ENCODE data around the gene LLPH. TPM values are rescaled to one million over a fixed set of nuclear protein-coding genes. Genes with fewer than 3 reads are reported as not detected.
A peak's percentile ranks its signal among the peaks of the same experiment; 100 is the strongest.
"Not testable (repeated sequence)": the region's sequence is repeated elsewhere in the genome, so short reads cannot be mapped to it uniquely, and the experiment has no call there.

Gene LLPH
- total RNA-seq = 10 to 100 TPM; 40.3 to 46.4 (median 43.7) TPM

DNA sequence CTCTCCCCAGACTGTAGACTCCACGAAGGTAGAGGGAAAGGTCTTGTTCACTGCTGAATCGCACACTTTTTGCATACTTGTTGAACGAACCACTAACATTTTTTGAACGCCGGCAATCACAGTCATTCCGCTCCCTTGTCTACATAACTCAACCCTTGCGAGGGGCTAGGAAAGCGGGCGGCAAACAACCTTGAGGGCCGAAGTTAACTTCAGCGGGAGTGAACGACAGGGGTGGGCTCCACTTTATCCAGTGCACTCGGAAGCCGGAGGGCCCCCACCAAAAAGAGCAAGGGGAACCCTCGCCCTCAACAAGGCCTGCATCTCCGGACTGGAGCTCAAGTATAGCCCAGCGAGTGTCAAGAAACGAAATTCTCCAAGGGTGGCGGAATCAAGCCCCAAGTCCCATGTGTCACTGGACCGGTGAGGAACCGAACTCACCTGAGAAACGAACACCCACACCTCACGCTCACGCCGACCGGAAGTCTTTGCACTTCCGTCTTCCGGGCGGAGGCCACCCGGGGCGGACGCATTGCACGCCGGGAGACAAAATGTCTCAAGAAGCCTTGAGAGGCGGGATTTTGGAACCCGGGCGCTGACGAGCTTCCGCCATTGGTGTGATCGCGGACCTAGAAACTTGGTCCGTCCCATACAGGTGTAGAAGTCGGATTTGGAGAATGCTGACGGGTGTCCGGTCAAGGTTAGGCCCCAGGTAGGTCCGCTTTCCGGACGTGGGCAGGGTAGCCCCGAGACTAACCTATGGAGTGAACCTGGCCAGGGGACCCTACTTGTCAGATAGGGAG is at the start of gene LLPH:
TSS of gene LLPH (minus strand) at position 484 of the 800 bp plus-strand sequence. CDS start 1,644 bp downstream, outside the sequence.
- ATAC-seq = peak; percentile 96

DNA sequence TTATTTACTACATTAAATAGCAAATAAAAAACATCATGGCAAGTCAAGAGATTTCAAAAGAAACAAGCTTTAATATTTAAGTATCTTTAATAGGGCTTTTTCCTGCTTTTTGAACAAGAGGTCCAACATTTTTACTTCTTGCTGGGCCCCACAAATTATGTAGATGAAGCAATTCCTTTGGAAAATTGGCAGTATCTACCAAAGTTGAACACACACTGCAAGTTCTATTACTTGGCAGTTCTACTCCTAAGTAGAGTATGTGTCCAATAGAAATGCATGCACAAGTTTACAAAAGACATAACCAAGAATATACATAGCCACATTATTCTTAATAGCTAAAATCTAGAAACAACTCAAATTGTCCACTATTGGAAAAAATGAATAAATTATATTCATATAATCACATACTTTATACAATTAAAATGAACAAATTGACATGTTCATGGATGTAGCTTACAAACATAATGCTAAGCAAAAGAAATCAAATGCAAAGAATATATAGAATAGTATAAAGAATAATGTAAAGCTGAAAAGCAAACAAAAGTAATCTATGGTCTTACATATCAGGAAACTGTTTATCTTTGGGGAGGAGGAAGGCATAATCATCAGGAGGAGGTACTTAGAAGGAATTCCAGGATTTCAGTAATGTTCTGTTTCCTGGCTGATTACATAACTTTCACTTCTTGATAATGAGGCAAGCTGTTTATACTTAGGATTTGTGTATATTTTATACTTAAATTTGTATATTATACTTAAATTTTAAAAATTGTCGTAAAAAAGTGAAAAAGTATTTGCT is 45.8 kb upstream of the LLPH start:
- no peak overlapping the region for H3K4me3 Mint-ChIP-seq
- no peak for ATAC-seq

More for the DNA sequence above, at the start of gene LLPH:
- no peaks in the 10 kb centered on the region for H3K9me3 Mint-ChIP-seq
- no peaks in the 10 kb centered on the region for H3K27me3 Mint-ChIP-seq (ENCODE audit: low read depth)
- peaks cover 33% of the 10 kb centered on the region for H3K36me3 Mint-ChIP-seq (ENCODE audit: insufficient read depth)
- H3K4me1 Mint-ChIP-seq (ENCODE audit: low read depth) = peaks cover 43% of the 10 kb centered on the region
- peak; percentile 85 for DNase-seq
- H3K4me3 Mint-ChIP-seq = peak within 1 kb of the TSS; percentile 98

DNA sequence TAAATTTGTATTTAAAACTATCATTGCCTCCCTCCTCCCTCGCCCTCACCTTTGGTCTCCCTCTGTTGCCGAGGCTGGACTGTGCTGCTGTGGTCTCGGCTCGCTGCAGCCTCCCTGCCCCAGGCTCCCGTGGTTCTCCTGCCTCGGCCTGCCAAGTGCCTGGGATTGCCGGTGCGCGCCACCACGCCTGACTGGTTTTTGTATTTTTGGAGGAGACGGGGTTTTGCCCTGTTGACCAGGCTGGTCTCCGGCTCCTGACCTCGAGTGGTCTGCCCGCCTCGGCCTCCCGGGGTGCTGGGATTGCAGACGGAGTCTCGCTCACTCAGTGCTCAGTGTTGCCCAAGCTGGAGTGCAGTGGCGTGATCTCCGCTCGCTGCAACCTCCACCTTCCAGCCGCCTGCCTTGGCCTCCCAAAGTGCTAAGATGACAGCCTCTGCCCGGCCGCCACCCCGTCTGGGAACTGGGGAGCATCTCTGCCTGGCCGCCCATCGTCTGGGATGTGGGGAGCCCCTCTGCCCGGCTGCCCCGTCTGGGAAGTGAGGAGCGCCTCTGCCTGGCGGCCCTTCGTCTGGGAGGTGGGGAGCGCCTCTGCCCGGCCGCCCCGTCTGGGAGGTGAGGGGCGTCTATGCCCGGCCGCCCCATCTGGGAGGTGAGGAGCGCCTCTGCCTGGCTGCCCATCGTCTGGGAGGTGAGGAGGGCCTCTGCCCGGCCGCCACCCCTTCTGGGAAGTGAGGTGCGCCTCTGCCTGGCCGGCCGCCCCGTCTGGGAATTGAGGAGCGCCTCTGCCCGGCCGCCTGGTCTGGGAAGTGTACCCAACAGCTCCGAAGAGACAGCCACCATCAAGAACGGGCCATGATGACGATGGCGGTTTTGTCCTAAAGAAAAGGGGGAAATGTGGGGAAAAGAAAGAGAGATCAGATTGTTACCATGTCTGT is 44.1 kb upstream of the LLPH start:
- H3K36me3 Mint-ChIP-seq (ENCODE audit: insufficient read depth); H3K4me3 Mint-ChIP-seq; DNase-seq; H3K4me1 Mint-ChIP-seq (ENCODE audit: low read depth); H3K9me3 Mint-ChIP-seq; H3K27me3 Mint-ChIP-seq (ENCODE audit: low read depth); ATAC-seq: not testable (repeated sequence)

More for the DNA sequence above, 45.8 kb upstream of the LLPH start:
- H3K27me3 Mint-ChIP-seq (ENCODE audit: low read depth) = peaks cover 6% of the 10 kb centered on the region
- no peak for DNase-seq
- no peaks in the 10 kb centered on the region for H3K36me3 Mint-ChIP-seq (ENCODE audit: insufficient read depth)
- no peaks in the 10 kb centered on the region for H3K4me1 Mint-ChIP-seq (ENCODE audit: low read depth)
- no peaks in the 10 kb centered on the region for H3K9me3 Mint-ChIP-seq

DNA sequence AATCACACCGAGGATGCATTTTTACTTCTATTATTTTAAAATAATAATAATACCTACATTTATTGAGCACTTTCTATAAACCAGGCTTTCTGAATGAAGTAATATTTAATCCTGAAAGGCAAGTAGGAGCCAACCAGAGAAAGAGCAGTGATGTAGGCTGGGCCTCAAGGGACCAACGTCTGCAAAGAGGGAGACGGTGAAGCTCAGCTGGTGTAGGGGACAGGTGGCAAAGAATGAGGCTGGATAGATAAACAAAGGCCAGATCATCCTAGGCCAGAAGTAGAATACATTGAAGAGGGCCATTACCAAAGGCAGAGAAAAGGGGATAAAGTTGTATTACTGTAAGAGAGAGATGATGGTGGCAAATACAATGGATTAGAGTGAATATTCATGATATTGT is 40.1 kb upstream of the LLPH start:
- no peak for ATAC-seq
- H3K36me3 Mint-ChIP-seq (ENCODE audit: insufficient read depth) = peaks cover 20% of the 10 kb centered on the region
- H3K4me1 Mint-ChIP-seq (ENCODE audit: low read depth) = peaks cover 37% of the 10 kb centered on the region
- H3K9me3 Mint-ChIP-seq = no peaks in the 10 kb centered on the region
- peak overlapping the region; percentile 94 for H3K4me3 Mint-ChIP-seq
- no peak for DNase-seq
- peaks cover 3% of the 10 kb centered on the region for H3K27me3 Mint-ChIP-seq (ENCODE audit: low read depth)

DNA sequence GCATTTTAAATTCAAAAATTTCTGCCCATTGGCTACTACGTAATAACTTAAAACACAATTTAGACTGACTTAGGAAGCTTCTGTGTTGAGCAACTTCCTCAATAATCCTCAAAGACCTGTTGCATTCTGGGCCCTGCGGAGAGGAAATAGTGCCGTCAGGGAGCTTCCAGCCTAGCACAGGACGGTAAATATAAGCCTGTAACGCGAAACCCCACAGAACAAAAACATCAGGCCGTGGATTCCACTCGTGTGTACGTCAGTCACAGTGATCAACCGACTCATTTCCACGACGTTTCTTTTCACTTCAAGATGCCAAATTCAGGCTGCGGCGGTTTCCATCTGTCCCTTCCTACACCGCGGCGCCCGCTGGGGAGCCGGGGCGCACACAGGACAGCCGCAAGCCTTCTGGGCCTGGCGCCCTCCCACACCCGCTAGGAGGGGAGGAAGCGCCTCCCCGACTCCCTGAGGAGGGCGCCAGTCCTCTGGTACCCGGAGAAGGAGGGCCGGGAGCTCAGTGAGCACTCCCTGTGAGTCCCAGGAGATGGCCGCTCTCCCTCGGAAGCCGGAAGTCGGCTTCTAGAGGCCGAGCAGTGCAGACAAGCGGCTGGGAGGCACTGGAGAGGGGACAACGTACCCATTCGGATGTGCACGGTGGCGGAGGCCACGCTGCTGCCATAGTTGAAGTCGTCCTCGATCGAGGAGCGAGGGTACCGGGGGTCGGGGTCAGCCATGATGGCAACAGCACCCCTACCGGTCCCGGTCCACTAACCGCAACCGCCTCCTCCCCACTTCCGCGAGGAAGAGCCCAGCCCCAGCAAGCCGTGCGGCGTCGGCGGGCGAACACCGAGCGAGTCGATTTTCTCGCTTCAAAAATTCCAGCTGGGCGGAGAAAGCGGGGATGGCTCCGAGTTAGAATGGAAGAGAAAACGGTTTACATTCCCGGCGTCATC is 38.9 kb upstream of the LLPH start, which contains the start of gene TMBIM4:
TSS of gene TMBIM4 (minus strand) at position 776 of the 950 bp plus-strand sequence. CDS start at position 731, 45 bp downstream.
- Mint-ChIP-seq H3K27me3 (ENCODE audit: low read depth) (no peaks in the 10 kb centered on the region), H3K4me3 (peak within 1 kb of the TSS; percentile 94), H3K4me1 (ENCODE audit: low read depth) (peaks cover 44% of the 10 kb centered on the region), H3K36me3 (ENCODE audit: insufficient read depth) (peaks cover 31% of the 10 kb centered on the region), H3K9me3 (peaks cover 4% of the 10 kb centered on the region)
- ATAC-seq (peak; percentile 85 to 86), DNase-seq (peak; percentile 76)

DNA sequence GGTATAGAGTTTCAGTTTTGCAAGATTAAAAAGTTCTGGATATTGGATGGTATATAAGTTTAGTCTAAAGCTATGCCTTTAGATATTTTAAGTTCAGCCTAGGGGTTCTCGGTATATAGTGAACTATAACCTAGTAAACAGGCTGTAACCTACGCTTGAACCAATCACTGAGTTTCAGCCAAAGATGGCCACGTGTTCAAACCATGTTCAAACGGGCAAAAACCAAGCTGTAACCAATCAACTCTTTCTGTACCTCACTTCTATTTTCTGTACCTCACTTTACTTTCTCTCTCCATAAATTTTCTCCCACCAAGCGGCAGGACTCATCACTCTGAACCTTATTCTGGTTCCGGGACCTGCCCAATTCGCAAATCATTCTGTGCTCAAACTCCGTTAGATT is 37.9 kb upstream of the LLPH start:
- Mint-ChIP-seq H3K9me3 (peaks cover 5% of the 10 kb centered on the region), H3K4me3 (peak overlapping the region; percentile 94), H3K36me3 (ENCODE audit: insufficient read depth) (peaks cover 32% of the 10 kb centered on the region), H3K27me3 (ENCODE audit: low read depth) (no peaks in the 10 kb centered on the region), H3K4me1 (ENCODE audit: low read depth) (peaks cover 55% of the 10 kb centered on the region)
- ATAC-seq (no peak), DNase-seq (no peak)

DNA sequence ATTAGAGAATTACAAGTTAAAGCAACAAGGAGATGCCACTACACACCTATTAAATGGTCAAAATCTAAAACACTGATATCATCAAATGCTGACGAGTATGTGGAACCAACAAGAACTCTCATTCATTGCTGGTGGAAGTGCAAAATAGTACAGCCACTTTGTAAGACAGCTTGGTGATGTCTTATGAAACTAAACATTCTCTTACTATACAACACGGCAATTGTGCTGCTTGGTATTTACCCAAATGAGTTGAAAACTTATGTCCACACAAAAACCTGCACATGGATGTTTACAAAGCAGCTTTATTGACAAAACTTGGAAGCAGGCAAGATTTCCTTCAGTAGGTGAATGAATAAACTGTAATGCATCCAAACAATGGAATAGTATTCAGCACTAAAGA is 36.0 kb upstream of the LLPH start:
- Mint-ChIP-seq H3K27me3 (ENCODE audit: low read depth) (no peaks in the 10 kb centered on the region), H3K36me3 (ENCODE audit: insufficient read depth) (peaks cover 39% of the 10 kb centered on the region), H3K4me1 (ENCODE audit: low read depth) (peaks cover 66% of the 10 kb centered on the region), H3K4me3 (no peak overlapping the region), H3K9me3 (peaks cover 5% of the 10 kb centered on the region)
- DNase-seq = no peak
- ATAC-seq = no peak

DNA sequence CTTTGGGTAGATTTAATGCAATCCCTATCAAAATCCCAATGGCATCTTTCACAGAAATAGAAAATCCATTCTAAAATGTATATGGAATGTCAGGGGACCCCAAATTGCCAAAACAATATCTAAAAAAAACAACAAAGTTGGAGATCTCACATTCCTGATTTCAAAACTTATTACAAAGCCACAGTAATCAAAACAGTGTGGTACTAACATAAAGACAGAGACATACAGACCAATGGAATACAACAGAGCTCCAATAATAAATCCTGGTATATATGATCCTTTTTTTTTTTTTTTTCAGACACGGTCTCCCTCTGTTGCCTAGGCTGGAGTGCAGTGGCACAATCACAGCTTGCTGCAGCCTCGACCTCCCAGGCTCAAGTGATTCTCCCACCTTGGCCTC is 34.6 kb upstream of the LLPH start:
- Mint-ChIP-seq H3K36me3 (ENCODE audit: insufficient read depth) (peaks cover 41% of the 10 kb centered on the region), H3K9me3 (peaks cover 5% of the 10 kb centered on the region), H3K27me3 (ENCODE audit: low read depth) (no peaks in the 10 kb centered on the region), H3K4me1 (ENCODE audit: low read depth) (peaks cover 63% of the 10 kb centered on the region), H3K4me3 (no peak overlapping the region)
- DNase-seq (no peak), ATAC-seq (no peak)

DNA sequence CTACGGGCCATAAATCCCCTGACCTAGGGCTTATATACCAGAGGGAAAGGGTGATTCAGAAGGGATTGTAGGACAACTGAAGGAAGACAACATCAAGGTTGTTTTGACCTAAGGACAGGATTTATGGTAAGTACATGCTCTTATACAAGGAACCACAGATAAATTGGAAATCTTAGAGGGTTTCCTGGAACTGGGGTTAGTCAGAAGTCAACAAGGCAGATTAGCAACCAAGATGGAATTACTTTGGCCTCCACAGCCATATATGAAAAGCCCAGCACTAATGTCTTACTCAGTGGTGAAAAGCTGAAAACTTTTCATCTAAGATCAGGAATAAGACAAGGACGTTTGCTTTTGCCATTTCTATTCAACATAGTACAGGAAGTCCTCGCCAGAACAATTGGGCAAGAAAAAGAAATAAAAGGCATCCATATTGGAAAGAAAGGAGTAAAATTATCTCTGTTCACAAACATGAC is 33.8 kb upstream of the LLPH start:
- H3K36me3 Mint-ChIP-seq (ENCODE audit: insufficient read depth) = peaks cover 48% of the 10 kb centered on the region
- H3K27me3 Mint-ChIP-seq (ENCODE audit: low read depth) = no peaks in the 10 kb centered on the region
- no peak overlapping the region for H3K4me3 Mint-ChIP-seq
- ATAC-seq (no peak), DNase-seq (no peak)
- H3K4me1 Mint-ChIP-seq (ENCODE audit: low read depth) = peaks cover 70% of the 10 kb centered on the region
- peaks cover 5% of the 10 kb centered on the region for H3K9me3 Mint-ChIP-seq

DNA sequence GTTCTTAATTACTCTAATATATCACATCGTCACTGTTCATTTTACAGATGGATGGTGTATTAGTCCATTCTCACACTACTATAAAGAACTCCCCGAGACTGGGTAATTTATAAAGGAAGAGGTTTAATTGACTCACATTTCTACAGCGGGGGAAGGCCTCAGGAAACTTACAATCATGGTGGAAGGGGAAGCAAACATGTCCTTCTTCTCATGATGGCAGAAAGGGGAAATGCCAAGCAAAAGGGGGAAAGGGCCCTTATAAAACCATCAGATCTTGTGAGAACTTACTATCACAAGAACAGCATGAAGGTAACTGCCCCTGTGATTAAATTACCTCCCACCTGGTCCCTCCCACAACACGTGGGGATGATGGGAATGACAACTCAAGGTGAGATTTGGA is 32.7 kb upstream of the LLPH start:
- H3K4me1 Mint-ChIP-seq (ENCODE audit: low read depth) = peaks cover 67% of the 10 kb centered on the region
- DNase-seq = no peak

DNA sequence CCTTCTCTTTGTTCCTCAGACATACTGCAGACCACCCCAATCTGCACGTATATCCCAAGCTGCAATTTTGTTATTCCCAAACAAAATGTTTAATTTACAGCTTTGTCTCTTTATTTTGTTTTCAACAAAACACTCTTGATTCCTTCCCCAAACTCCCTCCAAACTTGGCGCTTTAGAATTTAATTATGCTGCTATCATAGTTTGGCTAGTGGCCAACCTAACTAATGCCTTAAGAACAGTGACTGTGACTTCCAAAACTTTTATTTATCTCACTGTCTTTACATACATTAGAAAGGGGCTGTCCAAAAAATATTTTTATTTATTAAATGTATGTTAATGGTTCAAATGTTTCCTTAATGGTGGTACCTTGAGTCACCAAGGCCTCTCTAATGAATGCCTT is 32.2 kb upstream of the LLPH start:
- DNase-seq (no peak), ATAC-seq (no peak)
- no peak overlapping the region for H3K4me3 Mint-ChIP-seq
- H3K36me3 Mint-ChIP-seq (ENCODE audit: insufficient read depth) = peaks cover 52% of the 10 kb centered on the region
- H3K9me3 Mint-ChIP-seq = peaks cover 5% of the 10 kb centered on the region
- H3K4me1 Mint-ChIP-seq (ENCODE audit: low read depth) = peaks cover 63% of the 10 kb centered on the region
- H3K27me3 Mint-ChIP-seq (ENCODE audit: low read depth) = no peaks in the 10 kb centered on the region

More for the DNA sequence above, 32.7 kb upstream of the LLPH start:
- Mint-ChIP-seq H3K36me3 (ENCODE audit: insufficient read depth) (peaks cover 53% of the 10 kb centered on the region), H3K27me3 (ENCODE audit: low read depth) (no peaks in the 10 kb centered on the region), H3K4me3 (no peak overlapping the region), H3K9me3 (peaks cover 5% of the 10 kb centered on the region)
- no peak for ATAC-seq

DNA sequence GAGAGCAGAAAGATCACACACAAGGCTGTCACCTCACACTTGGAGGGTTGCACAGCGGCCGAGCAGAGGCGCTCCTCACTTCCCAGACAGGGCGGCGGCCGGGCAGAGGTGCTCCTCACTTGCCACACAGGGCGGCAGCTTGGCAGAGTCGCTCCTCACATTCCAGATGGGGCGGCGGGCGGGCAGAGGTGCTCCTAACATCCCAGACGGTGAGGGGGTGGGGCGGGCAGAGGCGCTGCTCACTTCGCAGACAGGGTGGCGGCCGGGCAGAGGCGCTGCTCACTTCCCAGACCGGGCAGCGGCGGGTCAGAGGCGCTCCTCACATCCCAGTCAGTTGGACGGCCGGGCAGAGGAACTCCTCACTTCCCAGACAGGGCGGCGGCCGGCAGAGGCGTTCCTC is 30.2 kb upstream of the LLPH start:
- Mint-ChIP-seq H3K9me3 (peaks cover 5% of the 10 kb centered on the region), H3K27me3 (ENCODE audit: low read depth) (no peaks in the 10 kb centered on the region), H3K4me3 (no peak overlapping the region), H3K4me1 (ENCODE audit: low read depth) (peaks cover 62% of the 10 kb centered on the region), H3K36me3 (ENCODE audit: insufficient read depth) (peaks cover 48% of the 10 kb centered on the region)
- DNase-seq (no peak), ATAC-seq (no peak)

DNA sequence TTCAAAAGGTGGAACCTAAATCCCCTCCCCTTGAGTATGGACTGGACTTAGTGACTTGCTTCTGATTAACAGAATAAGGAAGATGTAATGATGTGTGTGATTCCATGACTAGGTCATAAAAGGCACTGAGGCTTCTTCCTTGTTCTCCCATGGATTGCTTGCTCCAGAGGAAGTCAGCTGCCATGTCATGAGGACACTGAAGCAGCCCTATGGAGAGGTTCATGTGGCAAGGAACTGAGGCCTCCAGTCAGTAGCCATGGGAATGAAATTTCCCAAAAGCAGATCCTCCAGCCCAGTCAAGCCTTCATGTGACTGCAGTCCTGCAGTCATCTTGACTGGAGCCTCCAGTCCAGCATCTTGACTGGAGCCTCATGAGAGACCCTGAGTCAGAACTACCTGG is 28.6 kb upstream of the LLPH start:
- DNase-seq = no peak
- peaks cover 35% of the 10 kb centered on the region for H3K36me3 Mint-ChIP-seq (ENCODE audit: insufficient read depth)
- peaks cover 56% of the 10 kb centered on the region for H3K4me1 Mint-ChIP-seq (ENCODE audit: low read depth)

More for the DNA sequence above, 28.6 kb upstream of the LLPH start:
- Mint-ChIP-seq H3K9me3 (no peaks in the 10 kb centered on the region), H3K27me3 (ENCODE audit: low read depth) (no peaks in the 10 kb centered on the region), H3K4me3 (no peak overlapping the region)
- no peak for ATAC-seq

Measured in activated T-cell treated with anti-CD3 and anti-CD28 coated beads, Interleukin-2, amount 50 U/mL, for 4 hours (primary cell).